ENCODE data around the gene LCP1. TPM values are rescaled to one million over a fixed set of nuclear protein-coding genes. Genes with fewer than 3 reads are reported as not detected.

Gene LCP1
- total and polyA plus RNA-seq, 2 experiments from 2014 or later: 0.64 TPM; not detected in 1

DNA sequence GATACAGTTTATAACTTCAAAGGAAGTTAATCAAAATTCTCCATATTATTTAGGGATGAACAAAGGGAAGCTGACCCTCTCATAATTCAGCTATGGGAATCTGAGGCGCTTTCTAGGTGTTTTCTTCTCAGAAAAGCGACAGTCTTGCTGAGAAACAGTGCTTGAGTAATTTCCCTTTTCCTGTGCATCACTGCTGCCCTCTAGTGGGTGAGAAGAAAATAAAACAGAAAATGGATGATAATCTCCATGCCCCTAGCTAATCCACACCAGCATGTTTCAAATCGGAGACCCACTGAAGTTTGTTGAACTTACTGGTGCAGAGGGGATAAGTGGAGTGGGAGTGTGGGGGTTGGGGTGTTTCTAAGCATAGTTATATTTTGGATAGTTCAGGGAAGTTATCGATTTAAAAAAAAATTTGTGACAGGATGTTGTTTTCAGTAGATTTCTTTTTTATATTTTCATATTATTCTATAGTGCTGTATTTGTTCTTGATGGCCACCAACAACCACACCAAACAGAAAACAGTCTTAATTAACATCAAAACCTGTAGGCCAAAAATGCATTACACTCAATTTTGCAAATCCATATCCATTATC lies 21.4 kb downstream of the LCP1 start:
- H3F3A ChIP-seq (ENCODE audit: insufficient read depth): no peaks in the 10 kb centered on the region
- peak; percentile 62 for DNase-seq
- H2AFZ ChIP-seq: peak overlapping the region; percentile 60
- H4K20me1 ChIP-seq (ENCODE audit: insufficient read depth): no peaks in the 10 kb centered on the region
- no peak overlapping the region for H3K27ac ChIP-seq
- H3K9me3 ChIP-seq (ENCODE audit: low read depth): no peaks in the 10 kb centered on the region
- 15 to 16% methylated on average over 4 of the region's 4 CpGs for WGBS, 2 experiments (ENCODE audit: low coverage in 1 of 2, low lambda C conversion rate in 2 of 2, missing lambda C conversion rate in 2 of 2)
- no peaks in the 10 kb centered on the region for H3K79me2 ChIP-seq (ENCODE audit: insufficient read depth)
- no peaks in the 10 kb centered on the region for H3K4me1 ChIP-seq (ENCODE audit: insufficient read depth)
- H3K9me2 ChIP-seq (ENCODE audit: insufficient read depth): no peaks in the 10 kb centered on the region
- H3K9ac ChIP-seq: no peak overlapping the region
- in situ Hi-C loops (cut with MboI): no loop called here
- peak overlapping the region; percentile 25 for H3K4me2 ChIP-seq (ENCODE audit: unreplicated experiment)
- peaks cover 10% of the 10 kb centered on the region; the same call in 1 of the 2 replicates for H3K27me3 ChIP-seq (replicated peaks; ENCODE audit: insufficient read depth)
- TF ChIP-seq EZH2 (IDR thresholded peaks at IDR 0.05; ENCODE audit: insufficient read depth, poor library complexity, severe bottlenecking) (no peak), EZH2phosphoT487 (IDR thresholded peaks at IDR 0.05; ENCODE audit: insufficient read depth, low read depth) (no peak)
- H3K36me3 ChIP-seq (ENCODE audit: low read depth): no peaks in the 10 kb centered on the region
- no peak overlapping the region for H3K4me3 ChIP-seq

DNA sequence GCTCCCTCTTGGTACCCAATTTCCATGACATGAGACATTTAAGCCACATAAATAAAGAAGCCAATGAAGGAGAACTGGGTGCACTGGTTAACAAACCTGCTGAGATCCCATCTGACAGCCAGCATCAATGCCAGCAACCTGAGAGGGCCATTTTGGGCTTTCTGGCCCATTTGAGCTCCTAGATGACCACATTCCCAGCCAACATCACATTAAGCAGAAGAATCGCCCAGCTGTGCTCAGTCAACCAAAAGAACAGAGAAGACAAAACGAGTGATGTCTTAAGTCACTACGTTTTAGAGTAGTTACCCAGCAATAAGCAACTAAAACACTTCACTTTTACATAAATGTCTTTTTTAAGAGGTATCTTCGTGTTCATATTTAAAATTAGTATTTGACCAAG lies 21.9 kb downstream of the LCP1 start:
- TF ChIP-seq EZH2 (IDR thresholded peaks at IDR 0.05; ENCODE audit: insufficient read depth, poor library complexity, severe bottlenecking): no peak
- TF ChIP-seq EZH2phosphoT487 (IDR thresholded peaks at IDR 0.05; ENCODE audit: insufficient read depth, low read depth): no peak
- Histone ChIP-seq H3K4me3 (no peak overlapping the region), H3K9me2 (ENCODE audit: insufficient read depth) (no peaks in the 10 kb centered on the region), H3K4me1 (ENCODE audit: insufficient read depth) (no peaks in the 10 kb centered on the region), H3K9me3 (ENCODE audit: low read depth) (no peaks in the 10 kb centered on the region), H4K20me1 (ENCODE audit: insufficient read depth) (no peaks in the 10 kb centered on the region), H3K9ac (no peak overlapping the region), H3K27ac (no peak overlapping the region), H3K4me2 (ENCODE audit: unreplicated experiment) (no peak overlapping the region), H3K27me3 (replicated peaks; ENCODE audit: insufficient read depth) (peaks cover 10% of the 10 kb centered on the region), H3K36me3 (ENCODE audit: low read depth) (no peaks in the 10 kb centered on the region), H2AFZ (peak overlapping the region; percentile 60; the same call in 1 of the 2 replicates), H3F3A (ENCODE audit: insufficient read depth) (no peaks in the 10 kb centered on the region), H3K79me2 (ENCODE audit: insufficient read depth) (no peaks in the 10 kb centered on the region)
- in situ Hi-C loops (cut with MboI): no loop called here
- 46 to 49% methylated on average over 4 of the region's 4 CpGs for WGBS, 2 experiments (ENCODE audit: low coverage in 1 of 2, low lambda C conversion rate in 2 of 2, missing lambda C conversion rate in 2 of 2)
- no peak for DNase-seq

DNA sequence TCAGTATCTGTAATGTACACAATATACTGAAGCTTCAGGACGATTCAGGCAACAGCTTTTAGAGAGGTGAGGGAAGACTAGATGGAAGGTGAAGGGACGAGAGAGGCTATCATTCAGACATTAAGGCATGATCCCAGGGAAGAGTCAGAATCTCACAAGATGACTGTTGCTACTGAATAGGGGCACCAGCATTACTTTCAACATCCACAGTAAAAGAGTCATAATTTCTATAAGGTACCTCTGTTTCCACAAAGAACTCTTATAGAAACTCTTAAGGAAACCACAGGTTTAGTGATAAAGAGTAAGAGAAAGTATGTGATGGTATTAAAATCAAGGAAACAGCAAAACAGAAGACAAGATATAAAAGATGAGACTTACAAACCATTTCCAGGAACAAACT lies 23.0 kb downstream of the LCP1 start:
- Histone ChIP-seq H3K79me2 (ENCODE audit: insufficient read depth) (no peaks in the 10 kb centered on the region), H2AFZ (no peak overlapping the region), H3K27ac (no peak overlapping the region), H3F3A (ENCODE audit: insufficient read depth) (no peaks in the 10 kb centered on the region), H3K9me3 (ENCODE audit: low read depth) (no peaks in the 10 kb centered on the region), H3K4me2 (ENCODE audit: unreplicated experiment) (no peak overlapping the region), H3K27me3 (replicated peaks; ENCODE audit: insufficient read depth) (peaks cover 10% of the 10 kb centered on the region), H3K9me2 (ENCODE audit: insufficient read depth) (no peaks in the 10 kb centered on the region), H3K4me3 (no peak overlapping the region), H4K20me1 (ENCODE audit: insufficient read depth) (no peaks in the 10 kb centered on the region), H3K9ac (no peak overlapping the region), H3K4me1 (ENCODE audit: insufficient read depth) (no peaks in the 10 kb centered on the region), H3K36me3 (ENCODE audit: low read depth) (no peaks in the 10 kb centered on the region)
- TF ChIP-seq EZH2 (IDR thresholded peaks at IDR 0.05; ENCODE audit: insufficient read depth, poor library complexity, severe bottlenecking) (no peak), EZH2phosphoT487 (IDR thresholded peaks at IDR 0.05; ENCODE audit: insufficient read depth, low read depth) (no peak)
- no peak for DNase-seq
- in situ Hi-C loops (cut with MboI): no loop called here
- WGBS, 2 experiments (ENCODE audit: low coverage in 1 of 2, low lambda C conversion rate in 2 of 2, missing lambda C conversion rate in 2 of 2): 47 to 51% methylated on average over 2 of the region's 2 CpGs

DNA sequence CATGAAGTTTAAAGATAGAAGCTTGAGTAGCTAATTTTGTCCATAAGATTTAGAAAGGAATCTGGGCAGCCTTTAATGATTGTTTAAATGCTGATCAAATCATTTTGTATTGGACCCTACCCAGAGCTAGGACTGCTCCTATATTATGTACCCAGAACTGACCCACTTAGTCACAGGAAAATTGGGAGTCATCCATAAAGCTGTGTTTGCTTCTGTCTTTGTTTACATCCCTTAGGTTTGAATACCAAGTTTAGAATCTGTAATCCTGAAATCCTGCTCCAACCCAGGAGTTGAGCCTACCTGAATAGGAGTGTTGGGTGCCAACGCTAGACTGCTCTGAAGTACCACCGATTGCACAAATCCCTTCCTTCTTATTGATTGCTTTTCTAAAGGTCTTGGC lies 23.8 kb downstream of the LCP1 start:
- H4K20me1 ChIP-seq (ENCODE audit: insufficient read depth): no peaks in the 10 kb centered on the region
- TF ChIP-seq EZH2phosphoT487 (IDR thresholded peaks at IDR 0.05; ENCODE audit: insufficient read depth, low read depth) (no peak), EZH2 (IDR thresholded peaks at IDR 0.05; ENCODE audit: insufficient read depth, poor library complexity, severe bottlenecking) (no peak)
- WGBS, 2 experiments (ENCODE audit: low coverage in 1 of 2, low lambda C conversion rate in 2 of 2, missing lambda C conversion rate in 2 of 2): 90 to 93% methylated on average over 2 of the region's 2 CpGs

More for the DNA sequence above, 23.8 kb downstream of the LCP1 start:
- Histone ChIP-seq H3K79me2 (ENCODE audit: insufficient read depth) (no peaks in the 10 kb centered on the region), H3K9me2 (ENCODE audit: insufficient read depth) (no peaks in the 10 kb centered on the region), H3K4me2 (ENCODE audit: unreplicated experiment) (no peak overlapping the region), H3K4me1 (ENCODE audit: insufficient read depth) (no peaks in the 10 kb centered on the region), H3K27ac (no peak overlapping the region), H3K4me3 (no peak overlapping the region), H3K27me3 (replicated peaks; ENCODE audit: insufficient read depth) (peaks cover 10% of the 10 kb centered on the region), H2AFZ (no peak overlapping the region), H3K9ac (no peak overlapping the region), H3K9me3 (ENCODE audit: low read depth) (no peaks in the 10 kb centered on the region), H3K36me3 (ENCODE audit: low read depth) (no peaks in the 10 kb centered on the region), H3F3A (ENCODE audit: insufficient read depth) (no peaks in the 10 kb centered on the region)
- in situ Hi-C loops (cut with MboI): no loop called here
- DNase-seq: no peak

Measured in GM23248 (cell line).